Myocyte (in vitro differentiated cells): ENCODE results near the gene C12orf60. TPM values are rescaled to one million over a fixed set of nuclear protein-coding genes. Genes with fewer than 3 reads are reported as not detected.

Experiments used
- DNase-seq: peaks from one replicate; pipeline ENCODE4 v3.0.0-alpha.2; 2012; ENCODE audit warnings: low read depth
- total RNA-seq: library from RNA; depleted of rRNA; stranded (reverse); fragments of >200 nt; gene quantifications from 2 replicates; pipeline ENCODE4 v1.2.3, GENCODE V29; 2014

The C12orf60 gene
- total RNA-seq, 1 donor from 2014 or later: 1.8 TPM

DNA sequence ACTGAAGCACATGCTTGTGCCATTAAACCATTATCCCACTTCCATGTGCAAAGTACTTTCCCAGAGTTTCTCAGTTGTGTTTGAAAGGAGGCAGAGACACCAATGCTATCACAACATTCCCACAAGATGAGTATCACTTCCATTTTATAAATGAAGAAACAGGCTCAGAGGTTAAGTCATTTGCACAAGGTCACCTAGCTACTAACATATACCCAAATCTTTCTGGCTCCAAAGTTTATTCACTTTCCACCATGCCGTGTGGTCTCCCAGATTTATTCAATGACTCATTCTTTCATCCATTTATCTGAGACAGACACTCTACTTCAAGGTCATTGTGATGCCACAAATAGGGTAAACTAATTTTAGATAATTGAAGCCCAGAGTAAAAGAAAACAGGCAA lies 30.5 kb downstream of the C12orf60 start:
- DNase-seq: peak; percentile 41

GRCh38 chr12:14834509-14834908 lies 31.0 kb downstream of the C12orf60 start:
- no peak for DNase-seq

DNA sequence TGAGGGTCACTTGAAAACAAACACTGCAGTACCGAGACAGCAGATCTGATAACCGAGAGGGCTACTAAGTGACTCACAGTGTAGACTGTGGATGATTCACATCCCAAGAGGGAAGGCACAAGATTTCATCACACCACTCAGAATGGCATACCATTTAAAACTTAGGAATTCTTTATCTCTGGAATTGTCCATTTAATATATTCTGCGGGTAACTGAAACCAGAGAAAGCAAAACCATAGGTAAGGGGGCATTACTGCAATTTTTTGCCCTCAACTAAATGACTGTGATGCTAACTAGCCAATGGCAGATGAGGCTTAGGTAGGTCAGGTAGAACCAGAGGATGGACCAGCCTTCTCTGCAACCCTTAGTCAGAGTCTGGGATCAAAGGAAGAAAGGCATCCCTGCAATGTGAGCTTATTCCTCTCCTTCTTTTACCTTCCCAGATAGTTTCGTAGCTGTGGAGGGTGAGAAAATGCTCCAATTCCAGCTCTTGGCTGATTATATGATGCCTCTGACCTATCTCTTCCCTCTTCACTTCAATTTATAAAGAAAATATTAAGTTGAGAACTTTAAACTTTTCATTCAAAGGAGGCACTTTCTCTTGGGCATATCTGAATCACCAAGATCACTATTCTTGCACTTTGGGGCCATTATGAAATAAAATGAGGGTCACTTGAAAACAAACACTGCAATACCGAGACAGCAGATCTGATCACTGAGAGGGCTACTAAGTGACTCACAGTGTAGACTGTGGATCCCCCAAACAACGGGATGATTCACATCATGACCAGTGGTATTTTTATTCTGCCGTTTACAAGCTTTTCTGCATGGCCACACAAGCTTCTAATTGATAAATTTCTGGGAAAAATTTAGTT lies 33.1 kb downstream of the C12orf60 start:
- peak; percentile 65 for DNase-seq

DNA sequence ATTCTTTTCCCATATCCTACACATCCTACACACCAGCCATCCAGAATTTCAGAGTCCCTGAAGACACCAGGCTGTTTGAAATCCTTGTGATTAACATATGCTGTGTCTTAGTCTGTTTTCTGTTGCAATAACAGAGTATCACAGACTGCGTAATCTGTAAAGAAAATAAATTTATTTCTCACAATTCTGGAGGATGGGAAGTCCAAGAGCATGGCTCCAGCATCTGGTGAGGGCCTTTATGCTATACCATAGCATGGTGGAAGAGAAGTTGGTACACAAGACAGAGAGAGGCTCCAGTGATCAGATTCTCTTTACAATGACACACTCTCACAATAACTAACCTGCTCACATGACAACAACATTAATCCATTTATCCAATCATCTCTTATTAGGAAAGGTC lies 35.8 kb downstream of the C12orf60 start:
- no peak for DNase-seq

GRCh38 chr12:14840616-14841015 lies 37.1 kb downstream of the C12orf60 start:
- DNase-seq: no peak

- peak; percentile 70 for DNase-seq
These were observed 38.3 kb downstream of the C12orf60 start for GRCh38 chr12:14841761-14842160.

- no peak for DNase-seq
These were observed 38.8 kb downstream of the C12orf60 start for GRCh38 chr12:14842315-14842714.

GRCh38 chr12:14843425-14843887 lies 40.0 kb downstream of the C12orf60 start, which contains the start of gene ART4:
Gene ART4, minus strand, starts transcription at chr12:14843526. Its CDS starts 413 bp downstream, at chr12:14843113.
- no peak for DNase-seq

- DNase-seq: no peak
These were observed 40.9 kb downstream of the C12orf60 start for GRCh38 chr12:14844401-14844800.

DNA sequence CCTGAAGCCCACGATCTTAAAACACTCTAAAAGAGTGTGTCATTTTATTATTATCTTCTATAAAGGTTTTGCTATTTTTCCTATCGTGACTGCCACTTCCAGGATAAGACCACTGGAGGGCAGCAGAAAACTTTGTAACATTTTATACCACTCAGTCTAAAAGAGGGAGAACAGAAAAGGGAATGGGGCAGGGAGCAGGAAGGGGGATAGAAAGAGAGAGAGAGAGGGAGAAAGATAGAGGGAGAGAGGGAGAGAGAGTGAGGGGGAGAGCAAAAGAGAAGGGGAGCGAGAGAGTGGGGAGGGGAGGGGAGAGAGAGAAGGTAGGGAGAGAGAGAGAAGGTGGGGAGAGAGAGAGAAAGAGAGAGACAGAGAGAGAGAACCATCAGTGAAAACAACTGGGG lies 41.9 kb downstream of the C12orf60 start:
- peak; percentile 78 for DNase-seq

- DNase-seq: no peak
These were observed 42.6 kb downstream of the C12orf60 start for GRCh38 chr12:14846042-14846587.

DNA sequence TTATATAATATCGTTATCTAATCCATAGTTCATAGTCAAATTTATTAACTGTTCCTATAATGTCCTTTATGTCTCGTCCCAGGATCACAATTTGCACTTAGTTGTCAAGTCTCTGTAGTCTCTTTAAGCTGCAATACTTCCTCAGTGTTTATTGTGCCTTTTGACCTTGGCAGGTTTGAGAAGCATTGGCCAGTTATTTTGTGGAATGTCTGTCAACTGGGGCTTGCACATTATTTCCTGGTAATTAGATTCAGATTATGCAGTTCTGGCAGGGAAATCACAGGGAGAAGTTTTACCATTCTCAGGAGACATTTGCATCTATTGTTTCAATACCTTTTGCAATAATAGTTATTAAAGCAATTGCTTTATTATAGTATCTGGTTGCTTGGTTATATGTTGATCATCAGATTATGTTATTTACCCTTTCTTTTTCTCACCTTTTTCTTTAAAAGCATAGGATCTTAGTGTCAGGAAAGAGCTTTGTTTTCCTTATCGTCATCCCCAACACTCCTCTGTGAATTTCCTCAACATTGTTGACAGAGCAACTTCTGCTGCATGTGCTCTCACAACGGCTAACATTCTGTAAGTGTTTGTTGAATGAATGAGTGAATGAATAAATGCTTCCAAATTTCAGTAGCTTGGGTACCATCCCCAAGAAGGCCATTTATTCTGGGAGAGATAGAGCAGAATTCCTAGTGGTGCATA lies 43.6 kb downstream of the C12orf60 start:
- no peak for DNase-seq

DNA sequence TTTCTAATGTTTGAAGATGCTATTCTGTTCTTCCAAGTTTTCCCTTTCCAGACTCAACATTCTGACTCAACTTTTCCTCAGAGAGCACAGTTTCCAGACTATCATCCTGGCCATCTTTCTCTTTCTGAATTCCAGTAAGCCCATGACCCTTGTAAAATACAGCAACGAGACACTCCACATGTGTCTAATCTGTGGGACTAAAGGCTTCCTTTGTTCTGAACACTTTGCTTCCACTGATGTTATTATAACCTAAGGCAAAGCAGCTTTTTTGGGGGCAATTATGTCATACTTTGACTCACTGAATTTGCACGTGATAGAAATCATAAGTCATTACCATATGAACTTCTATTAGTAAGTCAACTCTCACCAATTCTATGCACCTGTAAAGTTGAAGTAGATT lies 46.2 kb downstream of the C12orf60 start:
- DNase-seq: no peak

GRCh38 chr12:14850929-14851663 lies 47.6 kb downstream of the C12orf60 start:
- DNase-seq: no peak

DNA sequence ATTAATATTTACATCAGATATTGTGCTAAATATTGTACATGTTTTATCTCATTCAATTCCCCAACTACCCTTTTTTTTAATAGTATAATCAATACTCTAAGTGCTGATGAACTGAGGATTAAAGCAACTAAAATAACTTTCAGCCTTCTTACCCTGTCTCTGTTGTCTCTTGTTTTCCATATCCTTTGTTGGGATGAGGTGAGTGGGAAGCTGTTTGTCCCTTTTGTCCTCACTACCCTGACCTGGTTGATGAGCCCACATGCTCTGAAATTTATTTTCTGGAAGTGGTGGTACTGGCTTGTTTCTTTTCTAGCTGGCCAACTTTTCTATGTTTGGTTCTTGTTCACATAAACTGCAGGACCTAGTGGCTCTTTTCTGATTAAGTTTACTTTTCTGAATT lies 49.4 kb downstream of the C12orf60 start:
- DNase-seq: no peak

- peak; percentile 44 for DNase-seq
These were observed 50.5 kb downstream of the C12orf60 start for GRCh38 chr12:14853961-14854360.

DNA sequence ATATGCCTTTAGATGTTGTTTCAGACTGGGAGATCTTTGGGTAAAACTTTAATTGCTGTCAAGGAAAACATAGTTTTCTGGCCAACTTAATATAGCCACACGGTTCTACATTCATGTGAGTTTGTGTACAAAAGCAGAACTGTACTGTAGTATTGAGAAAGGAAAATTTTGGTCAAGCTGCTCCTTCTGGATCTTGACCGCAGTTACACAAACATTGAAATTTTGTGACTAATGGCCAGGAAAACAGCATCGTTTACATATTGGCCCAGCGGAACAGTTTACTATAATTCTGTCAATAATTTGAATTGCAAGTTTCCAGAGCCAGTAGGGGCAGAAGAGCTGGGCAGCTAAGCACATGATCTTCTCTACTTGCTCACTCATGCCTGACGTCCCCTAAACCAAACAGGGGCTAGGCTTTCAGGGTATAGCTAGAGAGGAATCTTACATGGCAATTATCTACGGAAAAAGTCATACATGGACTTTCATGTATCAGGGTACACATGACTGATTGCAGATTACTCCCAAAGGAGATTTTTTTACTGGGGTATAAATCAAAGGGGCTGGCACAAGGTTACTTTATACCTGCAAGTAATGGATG lies 51.2 kb downstream of the C12orf60 start:
- DNase-seq: no peak

DNA sequence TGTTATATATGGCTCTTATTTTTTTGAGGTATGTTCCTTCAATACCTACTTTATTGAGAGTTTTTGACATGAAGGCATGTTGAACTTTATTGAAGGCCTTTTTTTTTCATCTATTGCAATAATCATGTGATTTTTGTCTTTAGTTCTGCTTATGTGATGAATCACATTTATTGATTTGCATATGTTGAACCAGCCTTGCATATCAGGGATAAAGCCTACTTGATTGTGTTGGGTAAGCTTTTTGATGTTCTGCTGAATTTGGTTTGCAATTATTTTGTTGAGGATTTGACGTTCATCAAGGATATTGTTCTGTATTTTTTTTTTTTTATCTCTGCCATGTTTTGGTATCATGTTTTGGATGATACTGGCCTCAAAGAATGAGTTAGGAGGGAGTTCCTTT lies 55.0 kb downstream of the C12orf60 start:
- no peak for DNase-seq

DNA sequence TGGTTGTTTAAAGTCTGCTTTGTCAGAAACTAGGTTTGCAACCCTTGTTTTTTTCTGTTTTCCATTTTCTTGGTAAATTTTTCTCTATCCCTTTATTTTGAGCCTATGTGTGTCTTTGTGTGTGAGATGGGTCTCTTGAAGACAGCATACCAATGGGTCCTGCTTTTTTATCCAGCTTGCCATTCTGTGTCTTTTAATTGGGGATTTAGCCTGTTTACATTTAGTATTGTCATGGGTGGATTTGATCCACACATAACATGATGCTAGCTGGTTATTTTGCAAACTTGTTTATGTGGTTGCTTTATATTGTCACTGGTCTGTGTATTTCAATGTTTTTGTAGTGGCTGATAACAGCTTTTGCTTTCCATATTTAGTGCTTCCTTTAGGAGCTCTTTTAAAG lies 57.0 kb downstream of the C12orf60 start:
- DNase-seq: no peak

DNA sequence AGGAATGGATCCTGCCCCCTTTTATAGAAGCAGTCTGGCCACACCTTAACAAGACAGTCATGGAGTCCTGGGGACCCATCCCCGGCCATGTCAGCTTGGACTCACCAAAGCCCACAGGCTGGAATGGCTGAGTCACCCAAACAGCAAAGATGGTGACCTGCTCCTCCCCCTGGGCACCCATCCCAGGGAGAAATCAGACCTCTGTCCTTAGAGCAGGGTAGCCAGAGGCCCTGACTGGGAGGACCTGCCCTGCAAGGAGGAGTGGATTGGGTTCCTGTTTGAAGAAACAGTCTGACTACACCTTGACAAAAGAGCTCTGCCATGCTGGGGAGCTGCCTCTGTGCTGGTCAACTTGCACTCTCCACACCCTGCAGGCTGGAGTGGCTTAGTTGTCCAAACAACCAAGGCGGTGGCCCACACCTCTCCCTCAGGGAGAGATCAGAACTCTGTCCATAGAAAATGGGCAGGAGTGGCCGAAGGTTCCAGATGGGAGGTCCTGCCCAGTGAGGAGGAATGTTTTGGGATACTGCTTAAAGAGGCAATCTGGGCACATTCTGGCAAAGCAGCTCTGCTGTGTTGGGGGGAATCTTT lies 65.5 kb downstream of the C12orf60 start:
- DNase-seq: peak; percentile 27

GRCh38 chr12:14871247-14871646 lies 67.8 kb downstream of the C12orf60 start:
- DNase-seq: no peak
